HG02759 (cell line): ENCODE results near the gene PAF1.
A peak's percentile ranks its signal among the peaks of the same experiment; 100 is the strongest.
"Not testable (repeated sequence)": the region's sequence is repeated elsewhere in the genome, so short reads cannot be mapped to it uniquely, and the experiment has no call there.

Experiments
- ATAC-seq: cut with Tn5 transposase; IDR thresholded peaks from one replicate; pipeline ENCODE4 v1.9.1; 2021; ENCODE audit warnings: mild to moderate bottlenecking, moderate library complexity; ENCODE audit not compliant: unreplicated experiment

The PAF1 gene

DNA sequence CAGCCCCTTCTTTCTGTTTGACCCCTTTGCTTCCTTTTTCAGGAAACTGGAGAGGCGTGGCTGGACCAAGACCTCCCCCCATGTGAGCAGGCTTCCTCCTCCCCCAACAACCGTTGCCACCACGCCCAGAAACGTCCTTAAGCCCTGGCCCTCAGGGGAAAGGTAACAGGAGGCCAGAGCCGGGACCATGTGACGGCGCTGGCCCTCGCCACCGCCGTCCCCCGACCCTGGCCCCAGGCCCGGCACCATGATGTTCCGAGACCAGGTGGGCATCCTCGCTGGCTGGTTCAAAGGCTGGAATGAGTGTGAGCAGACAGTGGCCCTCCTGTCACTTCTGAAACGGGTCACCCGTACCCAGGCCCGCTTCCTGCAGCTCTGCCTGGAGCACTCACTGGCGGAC is 34.3 kb downstream of the PAF1 start:
- ATAC-seq: no peak

DNA sequence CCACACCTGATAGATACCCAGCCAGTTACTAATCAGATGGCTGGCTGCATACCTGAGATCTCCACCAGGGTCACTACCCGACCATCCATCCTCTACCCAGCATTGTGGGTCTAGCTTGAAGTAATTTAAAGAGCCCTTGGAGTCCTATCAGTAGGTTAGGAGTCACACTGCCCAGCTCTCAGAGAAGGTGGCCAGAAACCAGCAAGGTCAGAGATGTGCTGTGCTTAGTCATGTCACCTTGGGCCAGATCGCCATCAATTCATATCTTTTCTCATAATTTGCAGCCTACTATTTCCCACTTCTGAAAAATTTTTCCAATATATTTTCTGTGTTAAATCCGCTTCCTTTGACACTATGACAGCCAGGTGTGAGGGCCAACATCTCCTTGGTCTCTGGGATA is 34.8 kb downstream of the PAF1 start:
- no peak for ATAC-seq

DNA sequence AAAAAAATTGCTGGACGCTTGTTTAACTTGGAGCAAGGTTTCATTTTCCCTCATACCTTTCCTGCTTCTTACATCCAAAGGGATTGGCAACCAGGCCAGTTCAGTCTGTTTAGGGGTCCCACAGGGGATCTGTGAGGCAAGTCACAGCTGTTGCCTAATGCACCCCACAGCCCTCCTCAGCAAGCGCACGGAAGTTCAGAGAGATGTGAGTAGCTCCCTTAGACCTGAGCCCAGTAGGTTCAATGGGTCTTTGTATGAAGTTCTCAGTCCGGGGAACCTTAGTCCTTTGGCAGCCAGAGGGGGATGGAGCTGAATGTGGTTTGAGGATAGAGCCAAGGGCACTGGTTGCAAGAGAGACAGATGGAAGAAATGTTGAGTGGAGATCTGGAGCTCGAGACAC is 35.7 kb downstream of the PAF1 start:
- ATAC-seq: no peak

DNA sequence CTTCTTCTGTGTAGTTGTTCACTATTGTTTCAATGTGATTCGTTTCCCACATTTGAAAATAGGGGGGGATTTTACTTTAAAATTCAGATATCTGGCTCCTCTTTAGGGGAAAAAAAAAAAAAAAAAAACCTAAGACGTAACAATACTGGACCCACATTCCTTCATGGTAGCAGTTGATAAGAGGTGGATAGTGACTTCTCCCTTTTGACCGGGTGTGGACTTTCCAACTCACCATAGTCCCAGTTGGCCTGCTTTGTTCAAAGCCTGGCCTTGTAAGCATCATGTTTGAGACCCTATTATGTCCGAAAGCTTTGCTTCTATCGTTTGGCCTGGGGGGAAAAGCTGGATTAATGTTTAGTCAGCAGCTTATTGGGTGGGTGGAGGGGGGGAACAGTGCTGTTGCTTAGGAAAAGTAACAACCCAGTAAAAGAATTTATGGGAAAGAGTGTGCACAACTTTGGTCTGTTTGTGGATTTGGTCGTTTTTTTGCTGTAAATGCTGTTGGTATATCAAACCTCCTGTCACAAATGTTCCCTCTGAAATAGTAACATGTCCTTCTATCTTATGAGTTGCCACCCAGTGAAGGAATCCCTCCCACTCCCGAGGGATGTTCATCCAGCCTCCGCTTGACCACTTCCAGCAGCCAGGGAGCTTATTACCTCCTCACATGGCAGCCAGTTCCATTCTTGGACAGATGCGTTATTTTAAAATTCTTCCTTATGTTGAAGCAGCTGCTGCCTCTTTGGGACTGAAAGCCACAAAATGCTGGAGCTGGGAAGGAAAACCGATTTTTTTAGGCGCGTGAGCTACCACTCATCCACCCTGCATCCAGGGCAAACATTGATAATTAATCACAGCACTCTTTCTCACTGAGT is 38.3 kb downstream of the PAF1 start:
- no peak for ATAC-seq

DNA sequence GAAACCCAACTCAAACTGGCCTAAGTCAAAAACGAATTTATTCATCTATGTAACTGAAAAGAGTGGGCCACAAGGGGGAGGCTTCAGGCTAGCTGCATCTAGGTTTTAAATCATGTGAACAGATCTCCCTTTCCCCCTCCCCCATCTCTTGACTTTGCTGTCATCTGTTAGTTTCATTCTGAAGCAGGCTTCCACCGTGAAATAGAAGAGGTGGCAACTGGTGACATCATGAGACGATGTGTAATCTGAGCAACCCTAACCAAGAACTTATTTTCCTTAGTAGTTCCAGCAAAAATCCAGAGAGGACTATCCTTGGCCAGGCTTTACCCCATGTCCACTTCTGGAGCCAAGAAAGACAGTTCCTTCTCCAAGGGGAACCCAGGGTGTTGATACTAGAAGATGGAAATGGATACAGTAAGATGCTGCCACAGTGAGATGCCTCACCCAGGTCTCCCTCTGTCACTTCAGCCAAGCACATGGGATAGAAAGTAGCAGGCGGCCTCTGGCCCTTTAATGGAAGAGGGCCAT is 39.3 kb downstream of the PAF1 start:
- ATAC-seq: peak; percentile 71

DNA sequence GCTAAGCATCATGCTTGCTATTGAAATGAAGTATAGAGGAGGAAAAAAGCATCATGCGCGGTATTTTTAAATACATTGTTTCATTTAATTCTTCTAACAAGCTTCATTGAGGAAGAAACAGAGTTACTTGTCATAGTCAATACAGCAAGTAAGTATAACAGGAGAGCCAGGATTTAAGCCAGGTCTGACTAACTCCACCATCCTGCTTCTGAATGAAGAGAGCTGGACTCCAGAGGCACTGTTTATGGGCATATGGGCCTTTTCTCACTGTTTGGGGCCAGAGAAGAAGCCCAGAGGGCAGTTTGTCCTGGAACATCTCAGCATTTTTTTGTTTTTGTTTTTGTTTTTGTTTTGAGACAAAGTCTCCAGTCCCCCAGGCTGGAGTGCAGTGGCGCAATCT is 40.8 kb downstream of the PAF1 start:
- no peak for ATAC-seq

DNA sequence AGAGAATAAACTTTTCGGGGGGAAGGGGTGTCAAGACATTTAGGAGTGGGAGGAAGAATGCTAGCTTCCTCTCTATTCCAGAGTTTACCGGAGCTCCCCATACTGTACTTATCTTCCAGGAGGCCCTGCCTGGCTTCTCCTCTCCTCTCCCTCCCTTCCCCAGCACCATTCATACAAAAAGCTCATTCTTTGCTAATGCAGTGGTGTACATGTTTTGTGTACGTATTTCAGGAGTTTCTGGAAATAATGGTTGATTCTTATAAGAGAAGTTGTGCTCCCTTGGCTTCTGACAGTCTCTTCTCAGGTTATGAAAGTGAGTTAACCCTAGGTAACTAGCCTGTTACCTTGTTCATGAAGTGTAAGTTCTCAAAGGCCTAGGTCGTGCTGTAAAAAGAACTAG is 41.6 kb downstream of the PAF1 start:
- ATAC-seq: no peak

DNA sequence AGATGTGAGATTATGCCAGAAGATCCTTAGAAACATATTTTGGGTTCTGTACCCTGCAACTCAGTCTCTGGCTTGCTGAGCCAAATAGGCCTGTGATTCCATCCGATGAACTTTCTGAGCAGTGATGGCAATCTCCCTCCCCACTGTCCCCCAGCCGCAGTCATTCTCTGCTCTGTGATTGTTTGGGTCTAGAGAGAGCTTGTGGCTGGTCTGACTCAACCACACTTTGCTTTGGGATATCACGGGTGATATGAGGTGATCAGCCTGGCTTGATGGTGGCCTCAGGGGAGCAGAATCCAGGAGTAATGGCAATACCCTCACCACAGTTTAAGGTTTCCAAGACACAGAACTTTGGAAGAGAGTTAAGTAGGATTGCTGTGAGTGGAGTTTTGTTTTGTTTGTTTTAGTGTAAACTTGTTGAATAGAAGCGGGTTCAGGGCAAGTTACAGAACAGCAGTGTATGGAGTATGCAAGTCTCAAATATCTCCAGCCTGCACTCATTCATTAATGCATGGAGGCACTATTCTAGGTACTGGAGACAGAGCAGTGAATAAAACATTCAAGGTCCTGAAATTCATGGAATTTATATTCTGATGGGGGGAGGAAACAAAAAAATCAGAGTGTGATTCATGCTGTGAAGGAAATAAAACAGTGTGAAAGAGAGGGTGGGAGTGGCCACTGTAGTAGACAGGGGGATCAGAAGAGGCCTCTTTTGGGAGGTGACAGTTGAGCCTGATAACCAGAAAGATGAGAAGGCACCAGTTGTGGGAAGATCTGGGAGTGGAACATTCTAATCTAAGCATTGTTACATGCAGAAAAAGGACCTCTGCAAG is 43.4 kb downstream of the PAF1 start:
- no peak for ATAC-seq

DNA sequence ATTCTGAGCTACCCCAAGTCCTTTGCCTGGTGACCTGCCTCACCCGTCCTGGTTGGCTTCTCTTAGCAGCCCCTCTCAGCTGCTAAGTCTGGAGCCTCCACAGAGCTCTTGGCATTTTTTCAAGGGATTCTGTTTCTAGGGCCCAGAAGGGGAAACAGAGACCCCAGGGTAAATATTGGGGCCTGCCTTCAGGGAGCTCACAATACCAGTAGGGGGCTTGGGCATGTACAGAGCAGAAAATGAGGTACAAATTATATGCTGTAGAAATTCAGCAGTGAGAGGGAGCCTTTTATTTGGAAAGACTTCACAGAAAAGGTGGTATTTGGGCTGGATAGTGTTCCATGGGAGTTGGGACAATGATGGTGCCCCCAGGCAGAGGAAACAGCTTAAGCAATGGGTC is 45.0 kb downstream of the PAF1 start:
- ATAC-seq: no peak

DNA sequence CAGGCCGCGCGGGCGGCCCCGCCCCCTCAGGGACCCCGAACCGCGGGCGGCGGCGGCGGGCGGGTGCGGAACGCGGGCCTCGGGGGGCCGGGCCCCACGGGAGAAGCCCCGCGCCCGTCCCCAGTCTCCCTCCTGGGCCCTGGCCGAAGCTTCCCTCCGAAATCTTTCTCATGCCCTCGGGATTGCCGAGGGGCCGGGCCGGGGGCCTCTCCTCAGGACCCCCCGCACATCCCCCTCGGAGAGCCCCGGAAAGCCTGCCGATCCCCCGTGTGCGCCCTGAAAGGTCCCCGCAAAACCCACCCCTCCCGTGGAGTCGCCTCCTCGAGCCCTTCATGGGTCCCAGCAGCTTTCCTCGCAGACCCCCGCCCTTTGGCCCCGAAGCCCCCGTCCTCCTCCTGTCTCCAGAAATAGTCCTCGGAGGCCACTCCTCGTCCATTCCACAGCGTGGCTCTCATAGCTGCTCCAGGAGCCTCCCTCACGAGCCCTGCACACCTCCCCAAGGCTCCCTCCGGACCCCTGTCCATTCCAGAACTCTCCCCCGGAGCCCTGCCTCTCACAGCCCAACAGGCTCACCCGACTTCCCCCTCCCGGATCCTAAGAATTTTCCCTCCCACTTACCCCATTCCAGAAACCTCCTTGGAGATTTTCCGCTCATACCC is 48.1 kb downstream of the PAF1 start:
- no peak for ATAC-seq

DNA sequence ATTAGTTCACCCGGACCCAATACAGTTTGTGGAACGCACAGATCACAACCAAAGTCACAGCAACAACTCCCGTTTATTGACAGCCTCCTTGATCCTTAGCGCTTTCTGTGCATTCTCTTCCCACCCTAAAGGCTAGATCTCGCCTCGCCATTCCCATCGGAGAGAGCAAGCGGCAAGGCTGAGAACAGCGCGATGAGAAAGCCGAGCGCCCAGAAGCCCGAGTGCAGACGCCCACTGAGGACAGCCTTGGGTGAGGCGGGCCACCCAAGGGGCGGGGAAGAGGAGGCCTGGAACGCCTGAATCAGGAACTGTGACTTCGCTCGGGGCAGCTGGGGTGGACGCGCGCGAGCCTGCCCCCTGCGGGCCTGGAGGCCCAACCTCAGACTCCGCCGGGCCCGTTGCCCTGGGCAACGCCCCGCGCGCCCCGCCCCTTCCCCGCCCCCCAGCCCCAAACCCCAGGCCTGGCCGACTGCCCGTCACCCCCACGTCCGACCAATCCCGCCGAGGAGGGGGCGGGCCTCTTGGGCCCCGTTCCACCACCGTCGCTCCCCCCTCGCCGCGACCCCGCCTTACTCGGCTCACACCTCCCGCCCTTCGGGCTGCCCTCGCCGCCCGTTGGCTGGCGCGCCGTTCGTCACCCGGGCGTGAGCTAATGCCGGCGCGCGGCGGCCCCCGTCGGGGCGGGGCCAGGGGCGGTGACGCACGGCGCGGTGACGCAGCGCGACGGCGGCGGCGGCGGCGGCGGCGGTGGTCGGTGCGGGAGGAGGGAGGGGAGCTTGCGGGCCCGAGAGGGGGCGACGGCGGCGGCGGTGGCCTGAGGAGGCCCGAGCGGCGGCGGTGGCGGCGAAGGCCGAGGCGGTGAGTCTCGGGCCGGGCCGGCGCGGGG is 48.9 kb downstream of the PAF1 start, which contains the start of gene SAMD4B:
Gene SAMD4B, plus strand, starts transcription at position 703 of the 886 bp plus-strand sequence. CDS start 14,473 bp downstream, outside the sequence.
- ATAC-seq: peak; percentile 91

DNA sequence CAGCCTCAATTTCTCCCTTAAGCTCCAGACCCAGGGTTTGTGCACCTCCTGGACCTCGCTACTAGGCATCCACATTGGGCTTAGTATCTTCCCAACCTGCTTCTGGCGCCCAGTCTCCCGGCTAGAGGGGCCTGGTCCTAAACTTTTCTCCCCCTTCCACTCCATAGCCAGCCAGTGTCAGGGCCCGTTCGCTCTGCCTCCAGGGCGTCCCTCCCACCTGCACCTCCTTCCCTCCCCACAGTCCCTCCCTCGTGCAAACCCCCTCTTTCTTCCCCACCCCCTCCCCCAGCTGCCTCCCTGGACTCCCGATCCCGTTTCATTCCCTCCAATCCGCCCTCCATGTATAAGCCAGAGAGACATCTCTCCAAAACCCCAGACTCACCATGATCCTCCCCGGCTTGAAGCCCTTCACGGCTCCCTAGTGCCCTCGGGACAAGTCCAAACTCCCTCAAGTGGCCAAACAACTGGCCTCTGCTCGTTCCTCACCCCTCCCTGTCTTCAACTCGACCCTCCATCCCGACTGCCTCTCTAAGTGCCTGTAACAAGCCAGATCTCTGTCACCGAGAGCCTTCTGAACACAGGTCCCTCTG is 49.7 kb downstream of the PAF1 start:
- no peak for ATAC-seq

DNA sequence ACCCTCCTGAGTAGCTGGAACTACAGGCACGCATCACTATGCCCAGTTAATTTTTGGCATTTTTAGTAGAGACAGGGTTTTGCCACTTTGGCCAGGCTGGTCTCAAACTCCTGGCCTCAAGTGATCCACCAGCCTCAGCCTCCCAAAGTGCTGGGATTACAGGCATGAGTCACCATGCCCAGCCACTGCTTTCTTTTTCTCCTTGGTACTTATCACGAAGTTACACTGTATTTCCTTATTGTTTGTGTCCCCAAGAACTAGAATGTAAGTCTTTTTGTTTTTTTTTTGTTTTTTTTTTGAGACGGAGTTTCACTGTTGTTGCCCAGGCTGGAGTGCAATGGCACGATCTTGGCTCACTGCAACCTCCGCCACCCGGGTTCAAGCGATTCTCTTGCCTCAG is 50.8 kb downstream of the PAF1 start:
- not testable (repeated sequence) for ATAC-seq

DNA sequence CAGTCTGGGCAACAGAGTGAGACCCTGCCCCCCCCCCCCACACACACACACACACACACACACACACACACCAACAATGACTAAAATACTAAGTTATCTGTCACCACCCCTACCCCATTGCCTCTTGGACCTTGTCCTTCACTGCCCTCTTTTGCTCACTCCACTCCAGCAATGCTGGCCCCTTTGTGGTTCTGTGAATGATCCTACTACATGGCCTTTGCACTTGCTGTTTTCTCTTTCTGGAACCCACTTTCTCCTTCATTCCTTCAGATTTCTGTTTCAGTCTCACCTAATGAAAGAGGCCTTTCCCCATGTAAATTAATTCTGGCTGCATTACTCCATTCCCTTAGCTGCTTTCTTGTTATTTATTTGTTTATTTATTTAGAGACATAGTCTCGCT is 51.2 kb downstream of the PAF1 start:
- no peak for ATAC-seq

DNA sequence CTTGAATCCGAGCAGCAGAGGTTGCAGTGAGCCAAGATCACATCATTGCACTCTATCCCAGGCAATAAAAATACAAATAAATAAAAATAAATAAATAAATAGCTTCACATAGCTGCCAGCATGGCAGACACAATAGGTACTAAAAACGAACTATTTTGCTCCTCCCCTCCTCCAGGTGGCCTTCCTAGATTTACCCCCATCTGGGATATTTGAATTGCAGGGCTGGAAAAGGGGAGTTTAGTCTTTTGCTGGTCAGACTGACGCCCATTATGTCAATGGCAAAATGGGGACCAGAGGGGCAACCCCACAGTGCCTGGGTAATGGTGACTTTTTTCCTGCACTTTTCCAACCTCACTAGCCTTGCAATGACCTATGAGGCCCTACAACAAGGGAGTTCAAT is 54.4 kb downstream of the PAF1 start:
- no peak for ATAC-seq
